ENCODE measurements around the gene RAB28.

- TF ChIP-seq CTCF (IDR thresholded peaks at IDR 0.05) (no peak), POLR2A (IDR thresholded peaks at IDR 0.05) (no peak)
These were observed 70.3 kb downstream of the RAB28 start for GRCh38 chr4:13413729-13414437.
